Measurements from ENCODE around the gene TBC1D5.

DNA sequence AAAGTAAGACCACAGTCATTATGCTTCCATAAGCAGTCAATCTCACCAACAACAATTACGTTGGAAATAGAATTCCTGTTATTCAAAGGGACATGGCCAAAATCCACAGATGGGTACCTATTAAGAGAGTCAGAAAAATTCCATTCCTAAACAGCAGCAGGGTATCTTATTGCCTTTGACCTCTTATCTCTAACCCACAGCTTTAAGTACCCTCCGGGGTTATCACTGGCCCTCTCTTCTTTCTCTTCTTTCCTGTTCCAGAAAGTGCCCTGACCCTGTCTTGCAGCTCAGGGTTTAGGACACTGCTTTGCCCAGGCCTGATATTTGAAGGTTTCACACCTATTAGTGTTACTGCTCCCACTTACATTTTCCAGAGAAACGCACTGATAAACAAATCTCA is 428.7 kb downstream of the TBC1D5 start:
- TF ChIP-seq RAD21 (IDR thresholded peaks at IDR 0.05; ENCODE audit: low read depth) = no peak
- TF ChIP-seq, protein P1, sequence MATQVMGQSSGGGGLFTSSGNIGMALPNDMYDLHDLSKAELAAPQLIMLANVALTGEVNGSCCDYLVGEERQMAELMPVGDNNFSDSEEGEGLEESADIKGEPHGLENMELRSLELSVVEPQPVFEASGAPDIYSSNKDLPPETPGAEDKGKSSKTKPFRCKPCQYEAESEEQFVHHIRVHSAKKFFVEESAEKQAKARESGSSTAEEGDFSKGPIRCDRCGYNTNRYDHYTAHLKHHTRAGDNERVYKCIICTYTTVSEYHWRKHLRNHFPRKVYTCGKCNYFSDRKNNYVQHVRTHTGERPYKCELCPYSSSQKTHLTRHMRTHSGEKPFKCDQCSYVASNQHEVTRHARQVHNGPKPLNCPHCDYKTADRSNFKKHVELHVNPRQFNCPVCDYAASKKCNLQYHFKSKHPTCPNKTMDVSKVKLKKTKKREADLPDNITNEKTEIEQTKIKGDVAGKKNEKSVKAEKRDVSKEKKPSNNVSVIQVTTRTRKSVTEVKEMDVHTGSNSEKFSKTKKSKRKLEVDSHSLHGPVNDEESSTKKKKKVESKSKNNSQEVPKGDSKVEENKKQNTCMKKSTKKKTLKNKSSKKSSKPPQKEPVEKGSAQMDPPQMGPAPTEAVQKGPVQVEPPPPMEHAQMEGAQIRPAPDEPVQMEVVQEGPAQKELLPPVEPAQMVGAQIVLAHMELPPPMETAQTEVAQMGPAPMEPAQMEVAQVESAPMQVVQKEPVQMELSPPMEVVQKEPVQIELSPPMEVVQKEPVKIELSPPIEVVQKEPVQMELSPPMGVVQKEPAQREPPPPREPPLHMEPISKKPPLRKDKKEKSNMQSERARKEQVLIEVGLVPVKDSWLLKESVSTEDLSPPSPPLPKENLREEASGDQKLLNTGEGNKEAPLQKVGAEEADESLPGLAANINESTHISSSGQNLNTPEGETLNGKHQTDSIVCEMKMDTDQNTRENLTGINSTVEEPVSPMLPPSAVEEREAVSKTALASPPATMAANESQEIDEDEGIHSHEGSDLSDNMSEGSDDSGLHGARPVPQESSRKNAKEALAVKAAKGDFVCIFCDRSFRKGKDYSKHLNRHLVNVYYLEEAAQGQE (IDR thresholded peaks at IDR 0.05; ENCODE audit: low read depth) = no peak
- TF ChIP-seq, protein P2, sequence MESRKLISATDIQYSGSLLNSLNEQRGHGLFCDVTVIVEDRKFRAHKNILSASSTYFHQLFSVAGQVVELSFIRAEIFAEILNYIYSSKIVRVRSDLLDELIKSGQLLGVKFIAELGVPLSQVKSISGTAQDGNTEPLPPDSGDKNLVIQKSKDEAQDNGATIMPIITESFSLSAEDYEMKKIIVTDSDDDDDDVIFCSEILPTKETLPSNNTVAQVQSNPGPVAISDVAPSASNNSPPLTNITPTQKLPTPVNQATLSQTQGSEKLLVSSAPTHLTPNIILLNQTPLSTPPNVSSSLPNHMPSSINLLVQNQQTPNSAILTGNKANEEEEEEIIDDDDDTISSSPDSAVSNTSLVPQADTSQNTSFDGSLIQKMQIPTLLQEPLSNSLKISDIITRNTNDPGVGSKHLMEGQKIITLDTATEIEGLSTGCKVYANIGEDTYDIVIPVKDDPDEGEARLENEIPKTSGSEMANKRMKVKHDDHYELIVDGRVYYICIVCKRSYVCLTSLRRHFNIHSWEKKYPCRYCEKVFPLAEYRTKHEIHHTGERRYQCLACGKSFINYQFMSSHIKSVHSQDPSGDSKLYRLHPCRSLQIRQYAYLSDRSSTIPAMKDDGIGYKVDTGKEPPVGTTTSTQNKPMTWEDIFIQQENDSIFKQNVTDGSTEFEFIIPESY (IDR thresholded peaks at IDR 0.05; ENCODE audit: extremely low read depth, insufficient replicate concordance, low read length) = no peak
- TF ChIP-seq CTCF (IDR thresholded peaks at IDR 0.05 in 2 of 3, conservative IDR thresholded peaks at IDR 0.05 in 1 of 3; ENCODE audit: borderline replicate concordance in 1 of 3, insufficient read depth in 1 of 3, low read depth in 2 of 3, low read length in 2 of 3) = no peak
- TF ChIP-seq POLR2AphosphoS5 (IDR thresholded peaks at IDR 0.05; ENCODE audit: low read depth, low read length) = no peak
- no peak for TF ChIP-seq EZH2 (IDR thresholded peaks at IDR 0.05)

Data from HCT116 (cell line).